ENCODE data around the gene LRRC53. TPM values are rescaled to one million over a fixed set of nuclear protein-coding genes. Genes with fewer than 3 reads are reported as not detected.
A peak's percentile ranks its signal among the peaks of the same experiment; 100 is the strongest.

Gene LRRC53
- total RNA-seq, 1 donor from 2014 or later: not detected

DNA sequence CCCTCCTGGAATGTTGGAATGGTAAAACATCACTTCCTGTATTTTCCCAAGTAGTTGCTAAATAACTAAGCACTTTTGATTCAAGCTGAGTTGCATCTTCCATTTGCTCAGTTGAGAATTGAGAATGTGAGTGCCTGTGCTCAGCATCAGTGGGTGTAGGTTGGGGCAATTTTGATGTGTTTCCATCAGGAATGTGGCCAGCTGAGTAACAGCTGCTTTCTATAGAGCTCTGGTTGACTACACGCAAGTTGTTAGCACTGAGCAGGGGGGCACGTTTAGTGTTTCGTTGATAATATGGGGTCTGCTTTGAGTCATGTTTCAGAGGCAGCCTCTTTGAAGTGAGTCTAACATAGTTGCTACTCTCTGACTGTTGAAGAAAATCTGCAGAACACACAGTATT lies 41.5 kb downstream of the LRRC53 start:
- no peaks in the 10 kb centered on the region for H3K36me3 Mint-ChIP-seq (ENCODE audit: low read depth, unreplicated experiment)
- no peak overlapping the region for H3K27ac Mint-ChIP-seq (ENCODE audit: unreplicated experiment)
- no peak overlapping the region for H3K4me3 Mint-ChIP-seq (ENCODE audit: unreplicated experiment)
- H3K27me3 Mint-ChIP-seq (ENCODE audit: unreplicated experiment): no peaks in the 10 kb centered on the region
- DNase-seq (ENCODE audit: low spot score): no peak
- H3K9me3 Mint-ChIP-seq (ENCODE audit: unreplicated experiment): no peaks in the 10 kb centered on the region
- TF ChIP-seq, protein P1, sequence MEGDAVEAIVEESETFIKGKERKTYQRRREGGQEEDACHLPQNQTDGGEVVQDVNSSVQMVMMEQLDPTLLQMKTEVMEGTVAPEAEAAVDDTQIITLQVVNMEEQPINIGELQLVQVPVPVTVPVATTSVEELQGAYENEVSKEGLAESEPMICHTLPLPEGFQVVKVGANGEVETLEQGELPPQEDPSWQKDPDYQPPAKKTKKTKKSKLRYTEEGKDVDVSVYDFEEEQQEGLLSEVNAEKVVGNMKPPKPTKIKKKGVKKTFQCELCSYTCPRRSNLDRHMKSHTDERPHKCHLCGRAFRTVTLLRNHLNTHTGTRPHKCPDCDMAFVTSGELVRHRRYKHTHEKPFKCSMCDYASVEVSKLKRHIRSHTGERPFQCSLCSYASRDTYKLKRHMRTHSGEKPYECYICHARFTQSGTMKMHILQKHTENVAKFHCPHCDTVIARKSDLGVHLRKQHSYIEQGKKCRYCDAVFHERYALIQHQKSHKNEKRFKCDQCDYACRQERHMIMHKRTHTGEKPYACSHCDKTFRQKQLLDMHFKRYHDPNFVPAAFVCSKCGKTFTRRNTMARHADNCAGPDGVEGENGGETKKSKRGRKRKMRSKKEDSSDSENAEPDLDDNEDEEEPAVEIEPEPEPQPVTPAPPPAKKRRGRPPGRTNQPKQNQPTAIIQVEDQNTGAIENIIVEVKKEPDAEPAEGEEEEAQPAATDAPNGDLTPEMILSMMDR (IDR thresholded peaks at IDR 0.05; ENCODE audit: unreplicated experiment): no peak
- H3K4me1 Mint-ChIP-seq (ENCODE audit: unreplicated experiment): peaks cover 10% of the 10 kb centered on the region

DNA sequence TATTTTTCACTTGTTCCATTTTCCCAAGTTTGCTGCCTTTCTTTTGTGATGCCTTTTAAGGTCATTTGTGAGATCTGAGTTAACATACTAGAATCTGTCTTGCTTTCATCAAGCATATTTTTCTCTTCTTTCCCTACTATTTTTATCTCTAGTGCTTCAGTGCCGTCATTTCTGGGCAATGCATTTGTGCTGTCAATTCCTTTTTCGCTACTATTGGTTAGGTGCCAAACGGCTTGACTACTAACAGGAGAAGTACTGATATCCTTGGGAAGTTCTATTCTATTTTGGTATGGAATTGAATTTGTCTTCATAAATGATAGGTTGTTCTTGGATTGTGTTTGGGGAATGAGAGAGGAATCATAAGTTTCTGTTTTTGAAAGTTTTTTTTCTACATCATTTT lies 42.2 kb downstream of the LRRC53 start:
- no peak for DNase-seq (ENCODE audit: low spot score)
- H3K9me3 Mint-ChIP-seq (ENCODE audit: unreplicated experiment): no peaks in the 10 kb centered on the region
- H3K27me3 Mint-ChIP-seq (ENCODE audit: unreplicated experiment): no peaks in the 10 kb centered on the region
- no peak overlapping the region for H3K4me3 Mint-ChIP-seq (ENCODE audit: unreplicated experiment)
- peaks cover 10% of the 10 kb centered on the region for H3K4me1 Mint-ChIP-seq (ENCODE audit: unreplicated experiment)
- TF ChIP-seq, protein P1 (IDR thresholded peaks at IDR 0.05; ENCODE audit: unreplicated experiment): no peak
- peak overlapping the region; percentile 58 for H3K27ac Mint-ChIP-seq (ENCODE audit: unreplicated experiment)
- H3K36me3 Mint-ChIP-seq (ENCODE audit: low read depth, unreplicated experiment): no peaks in the 10 kb centered on the region

DNA sequence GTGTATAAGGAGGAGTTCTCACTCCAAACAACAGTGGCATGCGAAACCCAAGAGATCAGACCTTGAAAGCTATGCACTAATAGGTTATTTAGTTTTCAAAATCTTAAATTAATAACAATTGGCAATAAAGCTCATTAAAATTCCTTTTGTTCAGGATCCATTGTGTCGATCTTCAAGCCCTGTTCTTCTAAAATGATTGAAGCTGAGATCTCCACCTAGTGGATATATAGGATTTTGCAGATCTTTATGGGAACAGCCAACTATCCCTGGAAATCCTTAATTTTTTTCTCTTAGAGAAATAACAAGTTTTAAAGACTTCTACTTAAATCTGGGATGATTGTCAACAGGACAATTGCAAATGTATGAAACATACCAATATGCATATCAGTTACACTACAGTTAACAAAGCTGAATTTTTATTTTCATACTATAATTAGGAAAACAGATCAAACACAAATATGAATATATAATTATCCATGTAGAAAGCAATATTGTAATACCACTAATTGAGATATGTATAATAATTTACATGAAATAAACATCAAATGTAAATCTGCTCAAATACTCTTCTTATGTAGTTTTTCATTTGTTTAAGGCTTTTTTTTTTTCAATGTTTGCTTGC lies 43.3 kb downstream of the LRRC53 start:
- TF ChIP-seq, protein P1 (IDR thresholded peaks at IDR 0.05; ENCODE audit: unreplicated experiment): peak; percentile 84
- DNase-seq (ENCODE audit: low spot score): no peak
- Mint-ChIP-seq H3K36me3 (ENCODE audit: low read depth, unreplicated experiment) (no peaks in the 10 kb centered on the region), H3K4me1 (ENCODE audit: unreplicated experiment) (peaks cover 10% of the 10 kb centered on the region), H3K27ac (ENCODE audit: unreplicated experiment) (no peak overlapping the region), H3K27me3 (ENCODE audit: unreplicated experiment) (no peaks in the 10 kb centered on the region), H3K4me3 (ENCODE audit: unreplicated experiment) (no peak overlapping the region), H3K9me3 (ENCODE audit: unreplicated experiment) (no peaks in the 10 kb centered on the region)

DNA sequence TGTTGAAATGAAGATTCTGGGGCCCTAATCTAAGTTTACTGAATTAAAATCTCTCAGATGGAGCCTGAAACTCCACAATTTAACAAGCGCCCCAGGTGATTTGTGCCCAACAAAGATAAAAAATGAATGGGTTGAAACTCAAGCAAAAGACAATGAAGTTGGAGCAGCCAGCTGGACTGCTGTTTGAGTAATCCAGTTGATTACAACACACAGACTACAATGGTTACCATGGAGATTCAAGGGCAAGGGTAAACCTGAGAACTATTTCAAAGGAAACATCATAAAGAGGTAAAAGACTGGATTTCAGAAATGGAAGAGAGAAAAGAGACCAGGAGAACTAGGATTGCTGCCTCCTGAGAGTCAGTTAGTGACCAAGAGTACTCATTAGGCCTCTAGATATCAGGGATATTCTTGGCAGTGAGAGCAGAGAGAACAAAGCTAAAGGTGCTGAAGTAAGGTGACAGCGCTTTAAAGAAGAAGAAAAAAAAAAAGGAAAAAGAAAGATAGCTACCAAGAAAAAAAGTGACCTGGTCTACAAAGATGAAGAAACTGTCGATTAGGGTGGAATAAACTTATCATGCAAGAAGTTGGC lies 44.5 kb downstream of the LRRC53 start:
- Mint-ChIP-seq H3K4me1 (ENCODE audit: unreplicated experiment) (peaks cover 10% of the 10 kb centered on the region), H3K4me3 (ENCODE audit: unreplicated experiment) (no peak overlapping the region), H3K27me3 (ENCODE audit: unreplicated experiment) (no peaks in the 10 kb centered on the region), H3K27ac (ENCODE audit: unreplicated experiment) (peak overlapping the region; percentile 99), H3K9me3 (ENCODE audit: unreplicated experiment) (no peaks in the 10 kb centered on the region), H3K36me3 (ENCODE audit: low read depth, unreplicated experiment) (no peaks in the 10 kb centered on the region)
- peak; percentile 15 for DNase-seq (ENCODE audit: low spot score)
- TF ChIP-seq, protein P1 (IDR thresholded peaks at IDR 0.05; ENCODE audit: unreplicated experiment): no peak

DNA sequence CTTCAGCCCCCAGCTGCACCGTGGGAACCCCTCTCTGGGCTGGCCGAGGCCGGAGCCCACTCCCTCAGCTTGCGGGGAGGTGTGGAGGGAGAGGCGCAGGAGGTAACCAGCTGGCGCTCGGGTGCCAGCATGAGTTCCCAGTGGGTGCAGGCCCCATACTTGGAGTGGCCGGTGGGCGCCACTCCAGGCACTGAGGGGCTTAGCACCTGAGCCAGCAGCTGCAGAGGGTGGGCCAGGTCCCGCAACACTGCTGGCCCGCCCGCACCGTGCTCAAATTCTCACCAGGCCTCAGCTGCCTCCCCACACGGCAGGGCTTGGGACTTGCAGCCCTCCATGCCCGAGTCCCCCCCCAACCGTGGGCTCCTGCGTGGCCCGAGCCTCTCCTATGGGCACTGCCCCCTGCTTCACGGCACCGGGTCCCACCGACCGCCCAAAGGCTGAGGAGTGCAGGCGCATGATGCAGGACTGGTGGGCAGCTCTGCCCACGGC lies 47.2 kb downstream of the LRRC53 start:
- H3K27me3 Mint-ChIP-seq (ENCODE audit: unreplicated experiment): no peaks in the 10 kb centered on the region
- H3K27ac Mint-ChIP-seq (ENCODE audit: unreplicated experiment): no peak overlapping the region
- DNase-seq (ENCODE audit: low spot score): no peak
- H3K9me3 Mint-ChIP-seq (ENCODE audit: unreplicated experiment): no peaks in the 10 kb centered on the region
- TF ChIP-seq, protein P1 (IDR thresholded peaks at IDR 0.05; ENCODE audit: unreplicated experiment): no peak
- peaks cover 7% of the 10 kb centered on the region for H3K4me1 Mint-ChIP-seq (ENCODE audit: unreplicated experiment)
- no peak overlapping the region for H3K4me3 Mint-ChIP-seq (ENCODE audit: unreplicated experiment)
- H3K36me3 Mint-ChIP-seq (ENCODE audit: low read depth, unreplicated experiment): no peaks in the 10 kb centered on the region
